ENCODE data around the gene ZNF714.
A peak's percentile ranks its signal among the peaks of the same experiment; 100 is the strongest.

The ZNF714 gene

GRCh38 chr19:21149877-21150276 is 67.9 kb downstream of the ZNF714 start:
- no peak overlapping the region for H3K4me3 ChIP-seq (ENCODE audit: low read depth, low read length)
- TF ChIP-seq, protein P1, sequence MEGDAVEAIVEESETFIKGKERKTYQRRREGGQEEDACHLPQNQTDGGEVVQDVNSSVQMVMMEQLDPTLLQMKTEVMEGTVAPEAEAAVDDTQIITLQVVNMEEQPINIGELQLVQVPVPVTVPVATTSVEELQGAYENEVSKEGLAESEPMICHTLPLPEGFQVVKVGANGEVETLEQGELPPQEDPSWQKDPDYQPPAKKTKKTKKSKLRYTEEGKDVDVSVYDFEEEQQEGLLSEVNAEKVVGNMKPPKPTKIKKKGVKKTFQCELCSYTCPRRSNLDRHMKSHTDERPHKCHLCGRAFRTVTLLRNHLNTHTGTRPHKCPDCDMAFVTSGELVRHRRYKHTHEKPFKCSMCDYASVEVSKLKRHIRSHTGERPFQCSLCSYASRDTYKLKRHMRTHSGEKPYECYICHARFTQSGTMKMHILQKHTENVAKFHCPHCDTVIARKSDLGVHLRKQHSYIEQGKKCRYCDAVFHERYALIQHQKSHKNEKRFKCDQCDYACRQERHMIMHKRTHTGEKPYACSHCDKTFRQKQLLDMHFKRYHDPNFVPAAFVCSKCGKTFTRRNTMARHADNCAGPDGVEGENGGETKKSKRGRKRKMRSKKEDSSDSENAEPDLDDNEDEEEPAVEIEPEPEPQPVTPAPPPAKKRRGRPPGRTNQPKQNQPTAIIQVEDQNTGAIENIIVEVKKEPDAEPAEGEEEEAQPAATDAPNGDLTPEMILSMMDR (IDR thresholded peaks at IDR 0.05; ENCODE audit: insufficient read depth, low read length, missing control alignments) = no peak
- no peak for DNase-seq (ENCODE audit: low read depth, low spot score)
- POLR2A ChIA-PET = no interaction called here
- CTCF ChIA-PET = no interaction called here

DNA sequence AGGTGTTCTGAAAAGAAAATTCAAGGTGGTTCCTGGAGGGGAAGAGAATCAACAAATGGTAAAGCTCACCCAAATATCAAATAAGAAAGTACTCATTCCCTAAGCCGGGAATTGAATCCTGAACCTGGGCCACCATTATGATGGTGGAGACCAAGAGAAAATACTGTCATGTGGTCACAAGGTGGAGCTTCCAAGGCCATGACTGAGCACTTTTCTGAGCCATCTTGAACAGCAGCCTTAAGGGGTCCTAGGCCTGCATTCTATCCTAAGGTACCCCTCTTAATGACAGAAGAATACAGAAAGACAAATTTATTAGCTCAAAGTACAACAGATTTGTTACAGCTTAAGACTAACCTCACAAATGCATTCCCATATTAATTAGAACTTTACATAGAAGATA is 69.5 kb downstream of the ZNF714 start:
- POLR2A ChIA-PET = no interaction called here
- TF ChIP-seq, protein P1 (IDR thresholded peaks at IDR 0.05; ENCODE audit: insufficient read depth, low read length, missing control alignments) = no peak
- no peak for DNase-seq (ENCODE audit: low read depth, low spot score)
- CTCF ChIA-PET = no interaction called here
- H3K4me3 ChIP-seq (ENCODE audit: low read depth, low read length) = no peak overlapping the region

- CTCF ChIA-PET = no interaction called here
- DNase-seq (ENCODE audit: low read depth, low spot score) = peak; percentile 40
- no peak overlapping the region for H3K4me3 ChIP-seq (ENCODE audit: low read depth, low read length)
Observed at GRCh38 chr19:21158523-21159135, 76.6 kb downstream of the ZNF714 start.

GRCh38 chr19:21164541-21164940 is 82.5 kb downstream of the ZNF714 start:
- no peak for DNase-seq (ENCODE audit: low read depth, low spot score)
- ChIA-PET CTCF (no interaction called here), POLR2A (no interaction called here)
- H3K4me3 ChIP-seq (ENCODE audit: low read depth, low read length) = no peak overlapping the region
- TF ChIP-seq, protein P1 (IDR thresholded peaks at IDR 0.05; ENCODE audit: insufficient read depth, low read length, missing control alignments) = no peak

More at GRCh38 chr19:21158523-21159135, 76.6 kb downstream of the ZNF714 start:
- POLR2A ChIA-PET = interaction anchor here (0.6 kb wide), 1 partner anchor 1640 kb away, joined by 3 read pairs; no protein-coding TSS in a partner anchor
- TF ChIP-seq, protein P1 (IDR thresholded peaks at IDR 0.05; ENCODE audit: insufficient read depth, low read length, missing control alignments) = no peak

DNA sequence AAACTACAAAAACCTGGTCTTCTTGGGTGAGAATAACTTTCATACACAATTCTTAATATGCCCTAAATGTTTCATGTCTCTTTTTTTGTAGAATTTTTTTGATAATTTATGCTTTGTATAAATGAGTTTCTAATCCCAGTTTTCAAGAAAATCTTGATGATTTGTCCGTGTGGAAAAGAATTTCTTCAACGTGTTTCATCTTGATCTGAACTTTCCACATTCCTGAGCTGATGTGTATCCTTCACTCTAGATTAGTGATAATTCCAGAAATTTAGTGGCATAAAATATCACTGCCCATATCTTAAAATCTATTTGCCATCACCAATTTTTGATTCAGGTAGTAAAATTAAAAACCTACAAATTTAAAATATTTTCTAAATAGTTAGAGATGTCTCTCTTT is 84.4 kb downstream of the ZNF714 start:
- TF ChIP-seq, protein P1 (IDR thresholded peaks at IDR 0.05; ENCODE audit: insufficient read depth, low read length, missing control alignments) = no peak
- no peak for DNase-seq (ENCODE audit: low read depth, low spot score)
- CTCF ChIA-PET = no interaction called here
- H3K4me3 ChIP-seq (ENCODE audit: low read depth, low read length) = no peak overlapping the region
- POLR2A ChIA-PET = no interaction called here
